ENCODE results near the gene KANSL1.
A peak's percentile ranks its signal among the peaks of the same experiment; 100 is the strongest.
"Not testable (repeated sequence)": the region's sequence is repeated elsewhere in the genome, so short reads cannot be mapped to it uniquely, and the experiment has no call there.

The KANSL1 gene

GRCh38 chr17:46011711-46012505, 181.3 kb downstream of the KANSL1 start:
- no peak for DNase-seq (ENCODE audit: low read depth)
- TF ChIP-seq CTCF (IDR thresholded peaks at IDR 0.05; ENCODE audit: insufficient read depth, low read depth, low read length, missing control alignments) = no peak
- no peak overlapping the region for H3K4me3 ChIP-seq (ENCODE audit: low read length)

GRCh38 chr17:46010597-46011186, 182.5 kb downstream of the KANSL1 start:
- H3K4me3 ChIP-seq (ENCODE audit: low read length) = no peak overlapping the region

GRCh38 chr17:46009681-46010596, 183.3 kb downstream of the KANSL1 start:
- DNase-seq (ENCODE audit: low read depth) = peak; percentile 69
- TF ChIP-seq CTCF (IDR thresholded peaks at IDR 0.05; ENCODE audit: insufficient read depth, low read depth, low read length, missing control alignments) = no peak
- H3K4me3 ChIP-seq (ENCODE audit: low read length) = no peak overlapping the region

More at GRCh38 chr17:46010597-46011186, 182.5 kb downstream of the KANSL1 start:
- TF ChIP-seq CTCF (IDR thresholded peaks at IDR 0.05; ENCODE audit: insufficient read depth, low read depth, low read length, missing control alignments) = no peak
- DNase-seq (ENCODE audit: low read depth) = no peak

GRCh38 chr17:46008591-46008990, 184.6 kb downstream of the KANSL1 start:
- no peak for TF ChIP-seq CTCF (IDR thresholded peaks at IDR 0.05; ENCODE audit: insufficient read depth, low read depth, low read length, missing control alignments)
- H3K4me3 ChIP-seq (ENCODE audit: low read length) = no peak overlapping the region

GRCh38 chr17:46007461-46007965, 185.7 kb downstream of the KANSL1 start:
- no peak overlapping the region for H3K4me3 ChIP-seq (ENCODE audit: low read length)
- DNase-seq (ENCODE audit: low read depth) = no peak
- no peak for TF ChIP-seq CTCF (IDR thresholded peaks at IDR 0.05; ENCODE audit: insufficient read depth, low read depth, low read length, missing control alignments)

More at GRCh38 chr17:46008591-46008990, 184.6 kb downstream of the KANSL1 start:
- no peak for DNase-seq (ENCODE audit: low read depth)

- H3K4me3 ChIP-seq (ENCODE audit: low read length) = not testable (repeated sequence)
Observed at GRCh38 chr17:46006082-46006481, 187.1 kb downstream of the KANSL1 start.

More at GRCh38 chr17:46006082-46006481, 187.1 kb downstream of the KANSL1 start:
- DNase-seq (ENCODE audit: low read depth) = not testable (repeated sequence)
